ENCODE data around the gene DRC3. TPM values are rescaled to one million over a fixed set of nuclear protein-coding genes. Genes with fewer than 3 reads are reported as not detected.

The DRC3 gene
- total and polyA plus RNA-seq, 4 donors, result 4.1 to 24.6 (median 20.3) TPM

GRCh38 chr17:17978481-17979424 is 6.1 kb downstream of the DRC3 start:
- DNase-seq (ENCODE audit: low read depth in 4 of 6, low spot score in 6 of 6), result no peak
- Histone ChIP-seq H3K27ac (ENCODE audit: low read depth, low read length) (no peak overlapping the region), H3K36me3 (ENCODE audit: control insufficient read depth, insufficient read depth, low read length) (peaks cover 21% of the 10 kb centered on the region), H3K27me3 (ENCODE audit: control insufficient read depth, insufficient read depth, low read length) (no peaks in the 10 kb centered on the region), H3K4me3 (ENCODE audit: low read depth, low read length) (no peak overlapping the region), H3K9me3 (ENCODE audit: control insufficient read depth, insufficient read depth, low read length) (no peaks in the 10 kb centered on the region), H3K4me1 (ENCODE audit: control insufficient read depth, insufficient read depth, low read length) (peaks cover 10% of the 10 kb centered on the region)
- WGBS (ENCODE audit: insufficient coverage), result 81% methylated on average over 14 of the region's 14 CpGs

DNA sequence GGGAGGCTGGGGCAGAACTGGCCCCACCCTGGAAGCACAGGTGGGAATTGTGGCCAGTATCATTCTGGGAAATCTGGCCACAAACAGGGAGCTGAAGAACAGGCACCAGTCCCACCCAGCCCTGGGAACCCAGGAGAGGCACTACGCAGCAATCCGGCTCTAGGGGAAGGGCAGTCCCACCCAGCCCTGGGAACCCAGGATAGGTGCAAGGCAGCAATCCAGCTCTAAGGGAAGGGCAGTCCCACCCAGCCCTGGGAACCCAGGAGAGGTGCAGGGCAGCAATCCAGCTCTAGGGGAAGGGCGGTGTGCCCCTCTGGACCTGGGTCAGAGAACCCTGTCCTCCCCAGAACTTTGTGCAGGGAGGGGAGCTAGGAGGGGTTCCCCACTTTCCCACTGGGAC is 7.1 kb downstream of the DRC3 start:
- no peaks in the 10 kb centered on the region for H3K27me3 ChIP-seq (ENCODE audit: control insufficient read depth, insufficient read depth, low read length)
- H3K9me3 ChIP-seq (ENCODE audit: control insufficient read depth, insufficient read depth, low read length), result no peaks in the 10 kb centered on the region
- no peak overlapping the region for H3K27ac ChIP-seq (ENCODE audit: low read depth, low read length)
- 81% methylated on average over 2 of the region's 3 CpGs for WGBS (ENCODE audit: insufficient coverage)
- H3K4me1 ChIP-seq (ENCODE audit: control insufficient read depth, insufficient read depth, low read length), result peaks cover 10% of the 10 kb centered on the region
- DNase-seq (ENCODE audit: low read depth in 4 of 6, low spot score in 6 of 6), result no peak
- no peak overlapping the region for H3K4me3 ChIP-seq (ENCODE audit: low read depth, low read length)
- H3K36me3 ChIP-seq (ENCODE audit: control insufficient read depth, insufficient read depth, low read length), result peaks cover 21% of the 10 kb centered on the region

- 77% methylated on average over 7 of the region's 9 CpGs for WGBS (ENCODE audit: insufficient coverage)
Measured at GRCh38 chr17:17981330-17981729, 8.7 kb downstream of the DRC3 start.

GRCh38 chr17:17982801-17983200 is 10.1 kb downstream of the DRC3 start:
- no peak for DNase-seq (ENCODE audit: low read depth in 4 of 6, low spot score in 6 of 6)
- WGBS (ENCODE audit: insufficient coverage), result 86% methylated on average over 1 of the region's 9 CpGs
- no peaks in the 10 kb centered on the region for H3K27me3 ChIP-seq (ENCODE audit: control insufficient read depth, insufficient read depth, low read length)
- no peak overlapping the region for H3K4me3 ChIP-seq (ENCODE audit: low read depth, low read length)
- no peak overlapping the region for H3K27ac ChIP-seq (ENCODE audit: low read depth, low read length)
- H3K36me3 ChIP-seq (ENCODE audit: control insufficient read depth, insufficient read depth, low read length), result peaks cover 21% of the 10 kb centered on the region
- no peaks in the 10 kb centered on the region for H3K9me3 ChIP-seq (ENCODE audit: control insufficient read depth, insufficient read depth, low read length)
- peaks cover 10% of the 10 kb centered on the region for H3K4me1 ChIP-seq (ENCODE audit: control insufficient read depth, insufficient read depth, low read length)

More at GRCh38 chr17:17981330-17981729, 8.7 kb downstream of the DRC3 start:
- Histone ChIP-seq H3K27me3 (ENCODE audit: control insufficient read depth, insufficient read depth, low read length) (no peaks in the 10 kb centered on the region), H3K4me3 (ENCODE audit: low read depth, low read length) (no peak overlapping the region), H3K27ac (ENCODE audit: low read depth, low read length) (no peak overlapping the region), H3K36me3 (ENCODE audit: control insufficient read depth, insufficient read depth, low read length) (peaks cover 27% of the 10 kb centered on the region), H3K4me1 (ENCODE audit: control insufficient read depth, insufficient read depth, low read length) (peaks cover 10% of the 10 kb centered on the region), H3K9me3 (ENCODE audit: control insufficient read depth, insufficient read depth, low read length) (no peaks in the 10 kb centered on the region)
- no peak for DNase-seq (ENCODE audit: low read depth in 4 of 6, low spot score in 6 of 6)

GRCh38 chr17:17983376-17983775 is 10.7 kb downstream of the DRC3 start:
- WGBS (ENCODE audit: insufficient coverage), result 81% methylated on average over 6 of the region's 6 CpGs
- H3K36me3 ChIP-seq (ENCODE audit: control insufficient read depth, insufficient read depth, low read length), result peaks cover 21% of the 10 kb centered on the region
- no peaks in the 10 kb centered on the region for H3K27me3 ChIP-seq (ENCODE audit: control insufficient read depth, insufficient read depth, low read length)
- H3K9me3 ChIP-seq (ENCODE audit: control insufficient read depth, insufficient read depth, low read length), result no peaks in the 10 kb centered on the region
- H3K4me1 ChIP-seq (ENCODE audit: control insufficient read depth, insufficient read depth, low read length), result peaks cover 7% of the 10 kb centered on the region
- H3K27ac ChIP-seq (ENCODE audit: low read depth, low read length), result no peak overlapping the region
- DNase-seq (ENCODE audit: low read depth in 4 of 6, low spot score in 6 of 6), result no peak
- no peak overlapping the region for H3K4me3 ChIP-seq (ENCODE audit: low read depth, low read length)

GRCh38 chr17:17983776-17984175 is 11.1 kb downstream of the DRC3 start:
- H3K27me3 ChIP-seq (ENCODE audit: control insufficient read depth, insufficient read depth, low read length), result no peaks in the 10 kb centered on the region
- no peaks in the 10 kb centered on the region for H3K9me3 ChIP-seq (ENCODE audit: control insufficient read depth, insufficient read depth, low read length)
- H3K4me3 ChIP-seq (ENCODE audit: low read depth, low read length), result no peak overlapping the region
- 88% methylated on average over 6 of the region's 6 CpGs for WGBS (ENCODE audit: insufficient coverage)
- H3K27ac ChIP-seq (ENCODE audit: low read depth, low read length), result no peak overlapping the region
- peaks cover 4% of the 10 kb centered on the region for H3K4me1 ChIP-seq (ENCODE audit: control insufficient read depth, insufficient read depth, low read length)
- no peak for DNase-seq (ENCODE audit: low read depth in 4 of 6, low spot score in 6 of 6)
- H3K36me3 ChIP-seq (ENCODE audit: control insufficient read depth, insufficient read depth, low read length), result peaks cover 22% of the 10 kb centered on the region

GRCh38 chr17:17985153-17985552 is 12.5 kb downstream of the DRC3 start:
- Histone ChIP-seq H3K27me3 (ENCODE audit: control insufficient read depth, insufficient read depth, low read length) (no peaks in the 10 kb centered on the region), H3K36me3 (ENCODE audit: control insufficient read depth, insufficient read depth, low read length) (peaks cover 24% of the 10 kb centered on the region), H3K9me3 (ENCODE audit: control insufficient read depth, insufficient read depth, low read length) (no peaks in the 10 kb centered on the region), H3K27ac (ENCODE audit: low read depth, low read length) (no peak overlapping the region), H3K4me3 (ENCODE audit: low read depth, low read length) (no peak overlapping the region), H3K4me1 (ENCODE audit: control insufficient read depth, insufficient read depth, low read length) (peaks cover 4% of the 10 kb centered on the region)
- 75% methylated on average over 1 of the region's 2 CpGs for WGBS (ENCODE audit: insufficient coverage)
- no peak for DNase-seq (ENCODE audit: low read depth in 4 of 6, low spot score in 6 of 6)

- WGBS (ENCODE audit: insufficient coverage), result 95% methylated on average over 3 of the region's 3 CpGs
- Histone ChIP-seq H3K4me3 (ENCODE audit: low read depth, low read length) (no peak overlapping the region), H3K27ac (ENCODE audit: low read depth, low read length) (no peak overlapping the region), H3K9me3 (ENCODE audit: control insufficient read depth, insufficient read depth, low read length) (no peaks in the 10 kb centered on the region), H3K4me1 (ENCODE audit: control insufficient read depth, insufficient read depth, low read length) (peaks cover 4% of the 10 kb centered on the region), H3K27me3 (ENCODE audit: control insufficient read depth, insufficient read depth, low read length) (no peaks in the 10 kb centered on the region), H3K36me3 (ENCODE audit: control insufficient read depth, insufficient read depth, low read length) (peaks cover 24% of the 10 kb centered on the region)
- DNase-seq (ENCODE audit: low read depth in 4 of 6, low spot score in 6 of 6), result no peak
Measured at GRCh38 chr17:17985555-17985954, 12.9 kb downstream of the DRC3 start.

GRCh38 chr17:17987187-17987896 is 14.7 kb downstream of the DRC3 start:
- no peak for DNase-seq (ENCODE audit: low read depth in 4 of 6, low spot score in 6 of 6)
- no peaks in the 10 kb centered on the region for H3K27me3 ChIP-seq (ENCODE audit: control insufficient read depth, insufficient read depth, low read length)
- no peaks in the 10 kb centered on the region for H3K4me1 ChIP-seq (ENCODE audit: control insufficient read depth, insufficient read depth, low read length)
- H3K27ac ChIP-seq (ENCODE audit: low read depth, low read length), result no peak overlapping the region
- peaks cover 20% of the 10 kb centered on the region for H3K36me3 ChIP-seq (ENCODE audit: control insufficient read depth, insufficient read depth, low read length)
- no peak overlapping the region for H3K4me3 ChIP-seq (ENCODE audit: low read depth, low read length)
- no peaks in the 10 kb centered on the region for H3K9me3 ChIP-seq (ENCODE audit: control insufficient read depth, insufficient read depth, low read length)
- WGBS (ENCODE audit: insufficient coverage), result no CpG with 5 or more reads among the region's 7 CpGs

Data from spinal cord (tissue), 10 donors.